ENCODE measurements around the gene ARNT2. TPM values are rescaled to one million over a fixed set of nuclear protein-coding genes. Genes with fewer than 3 reads are reported as not detected.
A peak's percentile ranks its signal among the peaks of the same experiment; 100 is the strongest.

ARNT2 gene
- total RNA-seq, 1 experiment from 2014 or later: 7.0 TPM

GRCh38 chr15:80559320-80559693 is 155.1 kb downstream of the ARNT2 start (continued):
- TF ChIP-seq ZNF219 (CRISPR knock-in tag; IDR thresholded peaks at IDR 0.05; ENCODE audit: borderline replicate concordance) (no peak), ZBTB21 (CRISPR knock-in tag; IDR thresholded peaks at IDR 0.05; ENCODE audit: borderline replicate concordance) (no peak)

- TF ChIP-seq PRDM15 (CRISPR knock-in tag; IDR thresholded peaks at IDR 0.05): peak; percentile 13; the same call in 1 of the 2 replicates
- TF ChIP-seq ZNF396 (CRISPR knock-in tag; IDR thresholded peaks at IDR 0.05; ENCODE audit: borderline replicate concordance): no peak
- H3K9me3 Mint-ChIP-seq: no peaks in the 10 kb centered on the region
These were observed 155.6 kb downstream of the ARNT2 start for GRCh38 chr15:80559761-80560160.

DNA sequence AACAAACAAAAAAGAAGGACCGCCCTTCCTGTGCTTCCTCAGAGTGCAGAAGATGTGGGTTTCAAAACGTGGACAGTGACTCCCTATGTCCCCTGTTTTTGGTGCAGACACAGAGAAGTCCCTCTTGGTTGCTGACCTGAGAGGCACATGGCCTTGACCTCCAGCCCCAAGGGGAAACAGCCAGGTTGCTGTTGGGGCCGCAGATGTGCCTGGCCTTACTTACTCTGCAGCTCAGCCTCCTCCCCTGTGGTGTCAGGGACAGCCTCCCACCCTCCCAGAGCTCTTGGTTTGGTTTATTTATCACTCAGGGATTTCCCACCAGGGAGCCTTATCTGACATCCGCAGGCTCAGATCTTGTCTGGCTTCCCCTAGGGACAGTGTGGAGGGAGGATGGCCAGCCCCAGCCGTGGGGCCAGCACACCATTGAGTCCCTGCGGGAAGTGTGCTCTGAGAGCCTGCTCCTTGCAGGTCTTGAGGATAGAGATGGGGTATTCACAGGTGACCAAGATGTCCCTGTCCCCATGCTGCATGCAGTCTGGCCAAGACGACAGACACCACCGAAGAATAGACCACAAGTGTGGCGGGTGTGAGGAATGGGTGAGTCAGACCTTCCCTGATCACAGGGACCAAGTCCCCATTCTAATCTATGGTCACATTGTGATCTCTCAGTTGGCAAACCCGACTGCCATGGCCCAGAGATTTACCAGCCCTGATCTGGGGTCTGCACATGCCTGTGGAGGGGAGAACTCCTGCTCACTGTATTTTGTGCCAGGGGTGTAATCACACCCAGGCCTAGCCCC is 156.6 kb downstream of the ARNT2 start:
- ChIA-PET POLR2A (no interaction called here), CTCF (no interaction called here)
- Mint-ChIP-seq H3K27me3 (ENCODE audit: low read depth) (no peaks in the 10 kb centered on the region), H3K27ac (no peak overlapping the region), H3K4me1 (peaks cover 9% of the 10 kb centered on the region), H3K4me3 (no peak overlapping the region), H3K9me3 (no peaks in the 10 kb centered on the region), H3K36me3 (no peaks in the 10 kb centered on the region)
- DNase-seq (ENCODE audit: low spot score) (no peak), ATAC-seq (no peak)
- TF ChIP-seq ZNF281 (CRISPR knock-in tag; IDR thresholded peaks at IDR 0.05) (no peak), ZNF138 (CRISPR knock-in tag; conservative IDR thresholded peaks at IDR 0.05) (no peak), ZNF396 (CRISPR knock-in tag; IDR thresholded peaks at IDR 0.05; ENCODE audit: borderline replicate concordance) (no peak), ZBTB21 (CRISPR knock-in tag; IDR thresholded peaks at IDR 0.05; ENCODE audit: borderline replicate concordance) (no peak), SMAD4 (CRISPR knock-in tag; IDR thresholded peaks at IDR 0.05) (no peak), ZNF423 (CRISPR knock-in tag; IDR thresholded peaks at IDR 0.05) (no peak), SP1 (CRISPR knock-in tag; conservative IDR thresholded peaks at IDR 0.05) (no peak), AR (CRISPR knock-in tag; IDR thresholded peaks at IDR 0.05) (no peak), NR1H2 (CRISPR knock-in tag; IDR thresholded peaks at IDR 0.05) (no peak), ZNF425 (CRISPR knock-in tag; conservative IDR thresholded peaks at IDR 0.05) (no peak), MYBL2 (CRISPR knock-in tag; IDR thresholded peaks at IDR 0.05) (no peak), ETV6 (CRISPR knock-in tag; IDR thresholded peaks at IDR 0.05) (no peak), ZNF671 (CRISPR knock-in tag; IDR thresholded peaks at IDR 0.05) (no peak)
- TF ChIP-seq, protein P1, sequence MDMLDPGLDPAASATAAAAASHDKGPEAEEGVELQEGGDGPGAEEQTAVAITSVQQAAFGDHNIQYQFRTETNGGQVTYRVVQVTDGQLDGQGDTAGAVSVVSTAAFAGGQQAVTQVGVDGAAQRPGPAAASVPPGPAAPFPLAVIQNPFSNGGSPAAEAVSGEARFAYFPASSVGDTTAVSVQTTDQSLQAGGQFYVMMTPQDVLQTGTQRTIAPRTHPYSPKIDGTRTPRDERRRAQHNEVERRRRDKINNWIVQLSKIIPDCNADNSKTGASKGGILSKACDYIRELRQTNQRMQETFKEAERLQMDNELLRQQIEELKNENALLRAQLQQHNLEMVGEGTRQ (CRISPR knock-in tag; IDR thresholded peaks at IDR 0.05): no peak
- TF ChIP-seq, protein P2, sequence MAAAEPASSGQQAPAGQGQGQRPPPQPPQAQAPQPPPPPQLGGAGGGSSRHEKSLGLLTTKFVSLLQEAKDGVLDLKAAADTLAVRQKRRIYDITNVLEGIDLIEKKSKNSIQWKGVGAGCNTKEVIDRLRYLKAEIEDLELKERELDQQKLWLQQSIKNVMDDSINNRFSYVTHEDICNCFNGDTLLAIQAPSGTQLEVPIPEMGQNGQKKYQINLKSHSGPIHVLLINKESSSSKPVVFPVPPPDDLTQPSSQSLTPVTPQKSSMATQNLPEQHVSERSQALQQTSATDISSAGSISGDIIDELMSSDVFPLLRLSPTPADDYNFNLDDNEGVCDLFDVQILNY (CRISPR knock-in tag; IDR thresholded peaks at IDR 0.05): no peak

More at GRCh38 chr15:80559761-80560160, 155.6 kb downstream of the ARNT2 start:
- Mint-ChIP-seq H3K27me3 (ENCODE audit: low read depth) (no peaks in the 10 kb centered on the region), H3K4me3 (no peak overlapping the region), H3K4me1 (peaks cover 9% of the 10 kb centered on the region), H3K36me3 (no peaks in the 10 kb centered on the region), H3K27ac (no peak overlapping the region)
- ATAC-seq (no peak), DNase-seq (ENCODE audit: low spot score) (no peak)
- ChIA-PET CTCF (no interaction called here), POLR2A (no interaction called here)
